CD8-positive, alpha-beta memory T cell (primary cell): Measurements from ENCODE around the gene GABBR2. TPM values are rescaled to one million over a fixed set of nuclear protein-coding genes. Genes with fewer than 3 reads are reported as not detected.

Source experiments
- CTCF ChIA-PET: fragments of 350-600 bp; sonication (Branson Sonifier 250); formaldehyde crosslinking; loops from one replicate; lab custom pipeline; 2021; ENCODE audit warnings: antibody characterized with exemption; lab: Charles Lee
- POLR2A ChIA-PET: fragments of 350-600 bp; sonication (Branson Sonifier 250); formaldehyde crosslinking; loops from one replicate; lab custom pipeline; 2021; ENCODE audit warnings: antibody characterized with exemption; lab: Charles Lee
- DNase-seq, 5 donors: peaks; one replicate each; pipeline versions ENCODE4 v3.0.0 to v3.0.0-alpha.2; 2020 to 2022; ENCODE audit warnings: mixed read lengths in 1 of 5
- H3K27ac ChIP-seq: one replicate; pipeline ENCODE4 v1.7.0; 2013; ENCODE audit warnings: low read depth, mild to moderate bottlenecking, low read length, moderate library complexity
- H3K27me3 ChIP-seq: 2 replicates; pipeline ENCODE4 v1.7.0; 2013; ENCODE audit warnings: low read length, mild to moderate bottlenecking; ENCODE audit not compliant: insufficient read depth, poor library complexity, severe bottlenecking
- H3K36me3 ChIP-seq: 2 replicates; pipeline ENCODE4 v1.7.0; 2013; ENCODE audit warnings: mild to moderate bottlenecking, low read length, moderate library complexity; ENCODE audit not compliant: insufficient read depth
- H3K4me1 ChIP-seq: 2 replicates; pipeline ENCODE4 v1.7.0; 2013; ENCODE audit warnings: mild to moderate bottlenecking, low read length, moderate library complexity; ENCODE audit not compliant: insufficient read depth
- H3K4me3 ChIP-seq: 2 replicates; pipeline ENCODE4 v1.7.0; 2013; ENCODE audit warnings: mild to moderate bottlenecking, low read length
- H3K9me3 ChIP-seq: 2 replicates; pipeline ENCODE4 v1.7.0; 2013; ENCODE audit warnings: mild to moderate bottlenecking, low read length
- H3K27ac Mint-ChIP-seq, 8 donors: one replicate each; pipeline ENCODE4 v1.8.0; 2020 to 2021; ENCODE audit warnings: mixed read lengths in 8 of 8, mild to moderate bottlenecking in 6 of 8, inconsistent platforms in 3 of 8, moderate library complexity in 3 of 8
- H3K27me3 Mint-ChIP-seq, 2 donors: one replicate each; pipeline ENCODE4 v1.8.0; 2020 to 2021; ENCODE audit warnings: mixed read lengths in 2 of 2, mild to moderate bottlenecking in 1 of 2, moderate library complexity in 1 of 2
- H3K36me3 Mint-ChIP-seq, 3 donors: one replicate each; pipeline ENCODE4 v1.8.0; 2020 to 2021; ENCODE audit warnings: mixed read lengths in 3 of 3, inconsistent platforms in 1 of 3, mild to moderate bottlenecking in 1 of 3
- H3K4me1 Mint-ChIP-seq, 3 donors: one replicate each; pipeline ENCODE4 v1.8.0; 2020 to 2021; ENCODE audit warnings: mixed read lengths in 3 of 3, inconsistent platforms in 1 of 3, mild to moderate bottlenecking in 1 of 3
- H3K4me3 Mint-ChIP-seq, 7 donors: one replicate each; pipeline ENCODE4 v1.8.0; 2020 to 2021; ENCODE audit warnings: mixed read lengths in 7 of 7, mild to moderate bottlenecking in 6 of 7, moderate library complexity in 4 of 7, inconsistent platforms in 2 of 7
- H3K9me3 Mint-ChIP-seq, 5 donors: one replicate each; pipeline ENCODE4 v1.8.0; 2020 to 2022; ENCODE audit warnings: mixed read lengths in 5 of 5, mild to moderate bottlenecking in 3 of 5, moderate library complexity in 2 of 5, inconsistent platforms in 1 of 5
- polyA plus RNA-seq: library from polyadenylated mRNA; unstranded; fragments of 300-500 nt; fragmentation: Illumina TruSeq; gene quantifications from one replicate; pipeline ENCODE4 v1.2.3, GENCODE V29; 2021
- total RNA-seq, 2 experiments: library from RNA; stranded (reverse); gene quantifications; one replicate each; pipeline ENCODE4 v1.2.3, GENCODE V29; 2021

GABBR2 gene
- total RNA-seq, result not detected
- not detected for polyA plus RNA-seq

GRCh38 chr9:98708933-98709911 is at the start of gene GABBR2:
GABBR2 (minus strand) TSS chr9:98708935; CDS start chr9:98708737, 198 bp downstream.
- peaks cover 37 to 61% of the 10 kb centered on the region in 2 donors for H3K27me3 Mint-ChIP-seq
- no peaks in the 10 kb centered on the region for H3K4me1 ChIP-seq
- H3K4me1 Mint-ChIP-seq, result peaks cover 7 to 16% (median 11%) of the 10 kb centered on the region in 3 donors
- no peak within 1 kb of the TSS for H3K4me3 ChIP-seq
- peaks cover 4% of the 10 kb centered on the region for H3K27me3 ChIP-seq
- no peak for DNase-seq
- no peak within 1 kb of the TSS for H3K27ac Mint-ChIP-seq
- H3K9me3 ChIP-seq, result no peaks in the 10 kb centered on the region
- peak within 1 kb of the TSS in 3 of 7 donors; percentile 37 to 65 (median 44) for H3K4me3 Mint-ChIP-seq
- no peaks in the 10 kb centered on the region for H3K36me3 ChIP-seq
- POLR2A ChIA-PET, result no interaction called here
- CTCF ChIA-PET, result no interaction called here
- no peaks in the 10 kb centered on the region for H3K36me3 Mint-ChIP-seq
- no peaks in the 10 kb centered on the region for H3K9me3 Mint-ChIP-seq
- H3K27ac ChIP-seq, result no peak within 1 kb of the TSS

- H3K36me3 Mint-ChIP-seq, result peaks cover 34 to 82% (median 38%) of the 10 kb centered on the region in 3 donors
- peaks cover 0 to 2% of the 10 kb centered on the region in 2 donors for H3K27me3 Mint-ChIP-seq
- POLR2A ChIA-PET, result no interaction called here
Measured at GRCh38 chr9:98755006-98755618, 46.4 kb upstream of the GABBR2 start.

DNA sequence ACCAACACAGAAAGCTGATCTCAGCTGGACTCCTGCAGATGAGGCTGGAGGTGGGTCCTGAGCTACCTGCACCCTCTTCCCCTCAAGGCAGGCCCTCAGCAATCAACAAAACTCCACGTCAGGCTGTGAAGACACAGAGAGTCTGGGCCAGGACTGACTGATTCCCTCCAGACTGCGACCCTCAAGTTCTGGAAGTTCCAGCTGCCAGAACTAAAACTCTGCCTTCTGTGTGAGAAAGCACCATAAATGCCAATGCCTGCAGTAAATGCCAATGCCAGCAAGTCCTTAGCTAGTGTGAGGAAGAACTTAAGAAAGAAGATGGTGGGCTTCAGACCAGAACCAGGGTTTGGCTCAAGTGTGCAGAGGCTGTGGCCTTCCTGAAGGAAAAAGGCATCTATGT is 42.5 kb upstream of the GABBR2 start:
- ChIA-PET CTCF (no interaction called here), POLR2A (no interaction called here)
- H3K27me3 Mint-ChIP-seq, result no peaks in the 10 kb centered on the region
- H3K27ac Mint-ChIP-seq, result no peak overlapping the region
- H3K36me3 Mint-ChIP-seq, result peaks cover 35 to 77% (median 40%) of the 10 kb centered on the region in 3 donors
- H3K36me3 ChIP-seq, result peaks cover 8% of the 10 kb centered on the region
- H3K9me3 ChIP-seq, result no peaks in the 10 kb centered on the region
- H3K4me3 Mint-ChIP-seq, result no peak overlapping the region
- no peaks in the 10 kb centered on the region for H3K9me3 Mint-ChIP-seq
- no peaks in the 10 kb centered on the region for H3K4me1 Mint-ChIP-seq
- no peaks in the 10 kb centered on the region for H3K27me3 ChIP-seq
- no peak for DNase-seq
- H3K27ac ChIP-seq, result no peak overlapping the region
- H3K4me3 ChIP-seq, result no peak overlapping the region
- H3K4me1 ChIP-seq, result no peaks in the 10 kb centered on the region

More at GRCh38 chr9:98755006-98755618, 46.4 kb upstream of the GABBR2 start:
- Mint-ChIP-seq H3K4me1 (no peaks in the 10 kb centered on the region), H3K9me3 (peaks cover 0 to 12% (median 0%) of the 10 kb centered on the region in 5 donors), H3K27ac (peak overlapping the region in 1 of 8 donors; percentile 35), H3K4me3 (no peak overlapping the region)
- Histone ChIP-seq H3K4me1 (no peaks in the 10 kb centered on the region), H3K9me3 (no peaks in the 10 kb centered on the region), H3K27me3 (no peaks in the 10 kb centered on the region), H3K4me3 (no peak overlapping the region), H3K36me3 (peaks cover 8% of the 10 kb centered on the region), H3K27ac (no peak overlapping the region)
- CTCF ChIA-PET, result no interaction called here
- DNase-seq, result no peak

- Histone ChIP-seq H3K9me3 (no peaks in the 10 kb centered on the region), H3K4me3 (no peak overlapping the region), H3K27me3 (no peaks in the 10 kb centered on the region), H3K27ac (no peak overlapping the region), H3K4me1 (no peaks in the 10 kb centered on the region), H3K36me3 (peaks cover 10% of the 10 kb centered on the region)
- peaks cover 32 to 77% (median 38%) of the 10 kb centered on the region in 3 donors for H3K36me3 Mint-ChIP-seq
- no peaks in the 10 kb centered on the region for H3K9me3 Mint-ChIP-seq
- H3K4me3 Mint-ChIP-seq, result no peak overlapping the region
- no peak overlapping the region for H3K27ac Mint-ChIP-seq
- CTCF ChIA-PET, result no interaction called here
- no peaks in the 10 kb centered on the region for H3K27me3 Mint-ChIP-seq
- POLR2A ChIA-PET, result no interaction called here
- no peaks in the 10 kb centered on the region for H3K4me1 Mint-ChIP-seq
- no peak for DNase-seq
Measured at GRCh38 chr9:98750364-98751060, 41.8 kb upstream of the GABBR2 start.

DNA sequence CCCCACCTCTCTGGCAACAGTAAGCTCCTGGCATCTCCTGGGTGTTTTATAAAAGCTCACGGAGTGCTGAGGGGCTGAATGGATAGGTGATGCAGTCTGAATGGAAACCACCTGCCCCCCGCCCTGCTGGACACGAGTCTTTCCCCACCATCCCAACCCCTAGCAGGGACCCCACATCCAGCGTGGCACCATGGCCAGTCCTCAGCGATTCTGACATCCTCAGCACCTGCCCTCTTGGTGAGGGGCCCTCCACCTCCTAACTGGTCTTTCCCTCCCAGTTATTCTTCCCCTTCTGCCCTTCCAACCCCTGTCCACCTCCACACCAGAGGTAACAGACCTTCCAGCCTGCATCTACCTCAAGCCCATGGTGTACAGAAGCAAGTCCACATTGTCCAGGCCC is 38.7 kb upstream of the GABBR2 start:
- H3K9me3 Mint-ChIP-seq, result no peaks in the 10 kb centered on the region
- no peak for DNase-seq
- no peak overlapping the region for H3K4me3 Mint-ChIP-seq
- POLR2A ChIA-PET, result no interaction called here
- no peaks in the 10 kb centered on the region for H3K27me3 ChIP-seq
- no peak overlapping the region for H3K4me3 ChIP-seq
- peaks cover 9% of the 10 kb centered on the region for H3K36me3 ChIP-seq
- no peaks in the 10 kb centered on the region for H3K27me3 Mint-ChIP-seq
- H3K27ac ChIP-seq, result no peak overlapping the region
- H3K4me1 Mint-ChIP-seq, result no peaks in the 10 kb centered on the region
- H3K27ac Mint-ChIP-seq, result peak overlapping the region in 1 of 8 donors; percentile 14
- peaks cover 31 to 74% (median 37%) of the 10 kb centered on the region in 3 donors for H3K36me3 Mint-ChIP-seq
- no peaks in the 10 kb centered on the region for H3K9me3 ChIP-seq
- CTCF ChIA-PET, result no interaction called here
- no peaks in the 10 kb centered on the region for H3K4me1 ChIP-seq

- H3K4me3 Mint-ChIP-seq, result peak overlapping the region in 1 of 7 donors; percentile 62
- H3K27me3 ChIP-seq, result no peaks in the 10 kb centered on the region
- DNase-seq, result no peak
- H3K27me3 Mint-ChIP-seq, result no peaks in the 10 kb centered on the region
- H3K4me1 ChIP-seq, result no peaks in the 10 kb centered on the region
- no peaks in the 10 kb centered on the region for H3K9me3 ChIP-seq
- peaks cover 27 to 63% (median 27%) of the 10 kb centered on the region in 3 donors for H3K36me3 Mint-ChIP-seq
- H3K27ac ChIP-seq, result no peak overlapping the region
- ChIA-PET CTCF (no interaction called here), POLR2A (no interaction called here)
- peaks cover 7% of the 10 kb centered on the region for H3K36me3 ChIP-seq
- no peaks in the 10 kb centered on the region for H3K9me3 Mint-ChIP-seq
- no peak overlapping the region for H3K27ac Mint-ChIP-seq
- H3K4me1 Mint-ChIP-seq, result no peaks in the 10 kb centered on the region
- no peak overlapping the region for H3K4me3 ChIP-seq
Measured at GRCh38 chr9:98745470-98745869, 36.7 kb upstream of the GABBR2 start.

GRCh38 chr9:98743818-98744611 is 35.3 kb upstream of the GABBR2 start:
- POLR2A ChIA-PET, result no interaction called here
- Mint-ChIP-seq H3K4me1 (no peaks in the 10 kb centered on the region), H3K27me3 (no peaks in the 10 kb centered on the region), H3K9me3 (peaks cover 0 to 2% (median under 1%) of the 10 kb centered on the region in 5 donors), H3K36me3 (peaks cover 18 to 54% (median 21%) of the 10 kb centered on the region in 3 donors), H3K4me3 (no peak overlapping the region), H3K27ac (peak overlapping the region in 1 of 8 donors; percentile 49)
- Histone ChIP-seq H3K27me3 (no peaks in the 10 kb centered on the region), H3K4me1 (no peaks in the 10 kb centered on the region), H3K4me3 (no peak overlapping the region), H3K9me3 (no peaks in the 10 kb centered on the region), H3K27ac (no peak overlapping the region), H3K36me3 (peaks cover 7% of the 10 kb centered on the region)
- DNase-seq, result no peak
- CTCF ChIA-PET, result no interaction called here
